Ishikawa (cell line): ENCODE results near the gene RSF1.

Experiments used
- CEBPB ChIP-seq: IDR thresholded peaks from 2 replicates; pipeline ENCODE4 v1.6.1; 2012
- CREB1 ChIP-seq: IDR thresholded peaks from 2 replicates; pipeline ENCODE4 v1.6.1; 2012; ENCODE audit warnings: low read depth
- EP300 ChIP-seq: IDR thresholded peaks from 2 replicates; pipeline ENCODE4 v1.6.1; 2012; ENCODE audit warnings: borderline replicate concordance
- FOXM1 ChIP-seq: IDR thresholded peaks from 2 replicates; pipeline ENCODE4 v1.6.1; 2012; ENCODE audit warnings: low read depth, borderline replicate concordance
- REST ChIP-seq: IDR thresholded peaks from 2 replicates; pipeline ENCODE4 v1.6.1; 2012; ENCODE audit warnings: low read depth, mild to moderate bottlenecking
- TAF1 ChIP-seq: IDR thresholded peaks from 2 replicates; pipeline ENCODE4 v1.6.1; 2012; ENCODE audit warnings: low read depth, mild to moderate bottlenecking
- USF1 ChIP-seq: IDR thresholded peaks from 2 replicates; pipeline ENCODE4 v1.6.1; 2012
- YY1 ChIP-seq: IDR thresholded peaks from 2 replicates; pipeline ENCODE4 v1.6.1; 2012; ENCODE audit warnings: low read depth
- ZBTB7A ChIP-seq: IDR thresholded peaks from 2 replicates; pipeline ENCODE4 v1.6.1; 2012; ENCODE audit warnings: low read depth

- no peak for TF ChIP-seq CEBPB
- TF ChIP-seq CREB1, result no peak
- no peak for TF ChIP-seq REST
- TF ChIP-seq TAF1, result no peak
- no peak for TF ChIP-seq FOXM1
- no peak for TF ChIP-seq EP300
- no peak for TF ChIP-seq USF1
- TF ChIP-seq YY1, result no peak
- TF ChIP-seq ZBTB7A, result no peak
These were observed 159.6 kb downstream of the RSF1 start for GRCh38 chr11:77660947-77661346.
